ENCODE results near the gene ZSWIM6.
"Not testable (repeated sequence)": the region's sequence is repeated elsewhere in the genome, so short reads cannot be mapped to it uniquely, and the experiment has no call there.

Gene ZSWIM6

GRCh38 chr5:61401726-61402125, 69.7 kb downstream of the ZSWIM6 start:
- Histone ChIP-seq H3K27ac (peak overlapping the region; percentile 26), H3K4me3 (ENCODE audit: low read depth, low read length) (no peak overlapping the region), H3K36me3 (replicated peaks) (no peaks in the 10 kb centered on the region), H3K27me3 (replicated peaks) (no peaks in the 10 kb centered on the region)
- no peak for TF ChIP-seq CTCF (IDR thresholded peaks at IDR 0.05; ENCODE audit: low read depth, low read length, missing control alignments)
- in situ Hi-C loops (cut with HindIII; ENCODE audit: low pct_ligation_motif_present, low sequenced_read_pairs) = no loop called here
- peak; percentile 54 for DNase-seq

- H3K36me3 ChIP-seq (replicated peaks) = no peaks in the 10 kb centered on the region
- in situ Hi-C loops (cut with HindIII; ENCODE audit: low pct_ligation_motif_present, low sequenced_read_pairs) = no loop called here
- H3K4me3 ChIP-seq (ENCODE audit: low read depth, low read length) = no peak overlapping the region
- H3K27ac ChIP-seq = peak overlapping the region; percentile 26
- no peak for TF ChIP-seq CTCF (IDR thresholded peaks at IDR 0.05; ENCODE audit: low read depth, low read length, missing control alignments)
- no peaks in the 10 kb centered on the region for H3K27me3 ChIP-seq (replicated peaks)
- DNase-seq = no peak
These were observed 70.3 kb downstream of the ZSWIM6 start for GRCh38 chr5:61402244-61402823.

- in situ Hi-C loops (cut with HindIII; ENCODE audit: low pct_ligation_motif_present, low sequenced_read_pairs) = no loop called here
- no peaks in the 10 kb centered on the region for H3K36me3 ChIP-seq (replicated peaks)
- no peak overlapping the region for H3K27ac ChIP-seq
- TF ChIP-seq CTCF (IDR thresholded peaks at IDR 0.05; ENCODE audit: low read depth, low read length, missing control alignments) = no peak
- no peak for DNase-seq
- H3K4me3 ChIP-seq (ENCODE audit: low read depth, low read length) = no peak overlapping the region
- no peaks in the 10 kb centered on the region for H3K27me3 ChIP-seq (replicated peaks)
These were observed 71.2 kb downstream of the ZSWIM6 start for GRCh38 chr5:61402970-61403900.

- Histone ChIP-seq H3K27ac (no peak overlapping the region), H3K27me3 (replicated peaks) (no peaks in the 10 kb centered on the region), H3K4me3 (ENCODE audit: low read depth, low read length) (no peak overlapping the region), H3K36me3 (replicated peaks) (no peaks in the 10 kb centered on the region)
- no peak for DNase-seq
- in situ Hi-C loops (cut with HindIII; ENCODE audit: low pct_ligation_motif_present, low sequenced_read_pairs) = no loop called here
- no peak for TF ChIP-seq CTCF (IDR thresholded peaks at IDR 0.05; ENCODE audit: low read depth, low read length, missing control alignments)
These were observed 73.6 kb downstream of the ZSWIM6 start for GRCh38 chr5:61405511-61406295.

- in situ Hi-C loops (cut with HindIII; ENCODE audit: low pct_ligation_motif_present, low sequenced_read_pairs); DNase-seq; H3K36me3 ChIP-seq (replicated peaks); H3K27me3 ChIP-seq (replicated peaks); H3K4me3 ChIP-seq (ENCODE audit: low read depth, low read length); H3K27ac ChIP-seq: not testable (repeated sequence)
These were observed 74.4 kb downstream of the ZSWIM6 start for GRCh38 chr5:61406497-61406896.

All from brain microvascular endothelial cell (primary cell).